ENCODE results near the gene GOLGA3. TPM values are rescaled to one million over a fixed set of nuclear protein-coding genes. Genes with fewer than 3 reads are reported as not detected.

GOLGA3 gene
- total RNA-seq, 1 donor from 2014 or later, result 44.3 TPM

DNA sequence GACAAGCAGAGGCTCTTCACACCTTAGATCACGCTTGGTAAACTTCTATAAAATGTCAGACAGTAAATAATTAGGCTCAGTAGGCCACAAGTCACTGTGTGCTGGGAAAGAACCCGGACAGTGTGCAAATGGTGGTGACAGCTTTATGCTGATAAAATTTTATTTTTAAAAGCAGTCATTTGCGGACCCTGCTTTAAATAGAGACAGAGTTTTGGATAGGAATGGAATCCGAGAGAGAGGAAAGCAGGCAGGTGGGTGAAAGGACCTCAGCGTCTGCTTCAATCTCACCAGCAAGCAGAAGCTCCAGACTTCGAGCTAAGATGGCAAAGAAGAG lies 88.4 kb downstream of the GOLGA3 start:
- TF ChIP-seq, protein P1, sequence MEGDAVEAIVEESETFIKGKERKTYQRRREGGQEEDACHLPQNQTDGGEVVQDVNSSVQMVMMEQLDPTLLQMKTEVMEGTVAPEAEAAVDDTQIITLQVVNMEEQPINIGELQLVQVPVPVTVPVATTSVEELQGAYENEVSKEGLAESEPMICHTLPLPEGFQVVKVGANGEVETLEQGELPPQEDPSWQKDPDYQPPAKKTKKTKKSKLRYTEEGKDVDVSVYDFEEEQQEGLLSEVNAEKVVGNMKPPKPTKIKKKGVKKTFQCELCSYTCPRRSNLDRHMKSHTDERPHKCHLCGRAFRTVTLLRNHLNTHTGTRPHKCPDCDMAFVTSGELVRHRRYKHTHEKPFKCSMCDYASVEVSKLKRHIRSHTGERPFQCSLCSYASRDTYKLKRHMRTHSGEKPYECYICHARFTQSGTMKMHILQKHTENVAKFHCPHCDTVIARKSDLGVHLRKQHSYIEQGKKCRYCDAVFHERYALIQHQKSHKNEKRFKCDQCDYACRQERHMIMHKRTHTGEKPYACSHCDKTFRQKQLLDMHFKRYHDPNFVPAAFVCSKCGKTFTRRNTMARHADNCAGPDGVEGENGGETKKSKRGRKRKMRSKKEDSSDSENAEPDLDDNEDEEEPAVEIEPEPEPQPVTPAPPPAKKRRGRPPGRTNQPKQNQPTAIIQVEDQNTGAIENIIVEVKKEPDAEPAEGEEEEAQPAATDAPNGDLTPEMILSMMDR (IDR thresholded peaks at IDR 0.05; ENCODE audit: unreplicated experiment), result no peak
- no peak for DNase-seq (ENCODE audit: low spot score)
- Mint-ChIP-seq H3K4me1 (ENCODE audit: unreplicated experiment) (no peaks in the 10 kb centered on the region), H3K9me3 (ENCODE audit: unreplicated experiment) (no peaks in the 10 kb centered on the region), H3K4me3 (ENCODE audit: unreplicated experiment) (no peak overlapping the region), H3K36me3 (ENCODE audit: low read depth, unreplicated experiment) (peaks cover 82% of the 10 kb centered on the region), H3K27ac (ENCODE audit: unreplicated experiment) (no peak overlapping the region), H3K27me3 (ENCODE audit: unreplicated experiment) (peaks cover 9% of the 10 kb centered on the region)

DNA sequence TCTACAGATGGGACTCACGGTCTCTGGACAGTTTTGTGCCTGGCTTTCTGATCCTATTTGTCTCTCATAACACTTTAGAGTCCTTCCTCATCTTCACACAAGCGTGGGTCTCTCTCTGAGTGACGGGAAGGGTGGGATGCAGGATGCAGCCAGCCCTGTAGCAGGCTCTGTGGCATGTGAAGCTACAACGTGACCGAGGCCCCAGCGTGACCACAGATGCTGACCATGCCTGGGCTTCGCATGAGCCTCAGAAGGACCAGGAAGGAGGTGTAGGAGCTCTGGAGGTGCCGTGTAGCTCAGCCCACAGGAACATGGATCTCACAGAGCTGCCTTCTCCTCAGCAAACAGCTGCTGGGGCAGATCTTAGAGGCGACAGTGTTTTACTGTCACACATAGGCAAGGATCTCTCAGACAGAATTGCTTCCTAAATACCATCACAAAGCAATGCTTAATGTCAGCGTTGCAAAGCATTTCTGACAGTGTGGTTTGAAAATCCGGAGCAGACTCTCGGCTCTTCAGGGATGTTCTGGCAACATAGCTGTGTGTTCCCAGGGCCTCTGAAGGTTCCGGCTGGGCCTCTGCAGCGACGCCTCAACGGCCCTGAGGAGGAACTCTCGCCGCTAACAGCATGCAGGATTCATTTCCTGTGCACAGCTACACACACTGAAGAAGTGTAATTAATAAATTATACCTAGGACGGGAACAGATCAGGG lies 88.9 kb downstream of the GOLGA3 start:
- DNase-seq (ENCODE audit: low spot score), result no peak
- Mint-ChIP-seq H3K27ac (ENCODE audit: unreplicated experiment) (no peak overlapping the region), H3K4me3 (ENCODE audit: unreplicated experiment) (peak overlapping the region; percentile 37), H3K9me3 (ENCODE audit: unreplicated experiment) (no peaks in the 10 kb centered on the region), H3K4me1 (ENCODE audit: unreplicated experiment) (no peaks in the 10 kb centered on the region), H3K27me3 (ENCODE audit: unreplicated experiment) (peaks cover 9% of the 10 kb centered on the region), H3K36me3 (ENCODE audit: low read depth, unreplicated experiment) (peaks cover 82% of the 10 kb centered on the region)
- TF ChIP-seq, protein P1 (IDR thresholded peaks at IDR 0.05; ENCODE audit: unreplicated experiment), result no peak

DNA sequence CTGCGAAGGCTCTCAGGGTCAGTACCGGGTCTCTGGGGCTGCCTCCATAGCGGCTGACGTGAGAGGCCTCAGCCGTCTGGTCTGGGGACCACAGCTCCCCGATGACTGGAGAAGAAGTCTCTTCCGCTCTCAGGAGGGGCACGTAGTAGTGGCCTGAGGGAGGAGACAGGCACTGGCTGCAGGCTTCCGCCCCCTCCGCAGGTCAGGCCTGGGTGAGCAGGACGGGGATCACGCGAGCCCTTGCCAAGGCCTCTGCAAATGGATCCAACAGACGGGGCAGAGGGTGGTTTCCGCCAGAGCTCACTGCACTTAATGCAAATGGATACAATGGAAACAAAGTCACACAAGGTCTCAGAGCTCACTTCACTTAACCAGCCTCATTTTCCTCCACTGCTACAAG lies 91.8 kb downstream of the GOLGA3 start:
- H3K27me3 Mint-ChIP-seq (ENCODE audit: unreplicated experiment), result peaks cover 20% of the 10 kb centered on the region
- H3K4me1 Mint-ChIP-seq (ENCODE audit: unreplicated experiment), result peaks cover 3% of the 10 kb centered on the region
- TF ChIP-seq, protein P1 (IDR thresholded peaks at IDR 0.05; ENCODE audit: unreplicated experiment), result no peak
- no peaks in the 10 kb centered on the region for H3K9me3 Mint-ChIP-seq (ENCODE audit: unreplicated experiment)
- H3K4me3 Mint-ChIP-seq (ENCODE audit: unreplicated experiment), result no peak overlapping the region
- peaks cover 82% of the 10 kb centered on the region for H3K36me3 Mint-ChIP-seq (ENCODE audit: low read depth, unreplicated experiment)
- no peak for DNase-seq (ENCODE audit: low spot score)
- H3K27ac Mint-ChIP-seq (ENCODE audit: unreplicated experiment), result peak overlapping the region; percentile 70

DNA sequence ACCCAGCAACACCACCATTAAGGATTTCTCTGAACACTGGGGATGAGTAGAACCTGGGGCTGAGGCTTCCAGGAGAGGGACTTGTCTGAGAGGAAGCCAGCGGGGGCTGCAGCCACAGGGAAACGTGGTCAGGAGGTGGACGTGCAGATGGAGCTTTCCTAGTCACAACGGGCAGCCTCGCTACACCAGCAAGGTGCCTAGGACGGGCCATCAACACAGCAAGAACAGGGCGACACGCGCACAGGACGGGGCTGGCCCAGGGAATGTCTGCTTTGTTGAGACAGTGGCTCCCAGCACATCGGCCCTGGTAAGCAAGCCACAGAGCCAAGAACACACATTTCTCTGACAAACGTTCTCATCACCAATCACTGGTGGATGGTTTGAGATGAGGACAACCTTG lies 92.3 kb downstream of the GOLGA3 start:
- Mint-ChIP-seq H3K36me3 (ENCODE audit: low read depth, unreplicated experiment) (peaks cover 82% of the 10 kb centered on the region), H3K27ac (ENCODE audit: unreplicated experiment) (no peak overlapping the region), H3K4me1 (ENCODE audit: unreplicated experiment) (peaks cover 3% of the 10 kb centered on the region), H3K4me3 (ENCODE audit: unreplicated experiment) (no peak overlapping the region), H3K27me3 (ENCODE audit: unreplicated experiment) (peaks cover 21% of the 10 kb centered on the region), H3K9me3 (ENCODE audit: unreplicated experiment) (no peaks in the 10 kb centered on the region)
- TF ChIP-seq, protein P1 (IDR thresholded peaks at IDR 0.05; ENCODE audit: unreplicated experiment), result no peak
- DNase-seq (ENCODE audit: low spot score), result no peak

DNA sequence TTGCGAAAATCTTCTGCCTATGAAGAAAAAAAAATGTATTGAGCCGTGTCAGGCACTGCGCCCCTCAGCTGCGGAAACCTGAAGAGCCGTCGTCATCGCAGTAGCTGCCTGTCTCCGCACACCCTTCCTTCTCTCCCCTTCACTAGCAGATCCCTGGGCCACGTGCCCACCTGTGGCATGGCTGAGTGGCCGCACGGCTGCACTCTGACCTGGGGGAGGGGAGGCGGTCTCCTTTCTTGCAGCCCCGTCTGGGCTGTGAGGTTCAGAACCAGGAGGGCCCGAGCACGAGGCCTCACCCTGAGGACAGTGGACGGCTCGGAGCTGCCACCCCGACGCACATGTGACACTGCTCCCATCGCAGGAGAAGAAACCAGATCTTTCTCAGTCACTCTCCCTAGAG lies 93.2 kb downstream of the GOLGA3 start:
- H3K27me3 Mint-ChIP-seq (ENCODE audit: unreplicated experiment), result peaks cover 19% of the 10 kb centered on the region
- peaks cover 80% of the 10 kb centered on the region for H3K36me3 Mint-ChIP-seq (ENCODE audit: low read depth, unreplicated experiment)
- H3K9me3 Mint-ChIP-seq (ENCODE audit: unreplicated experiment), result no peaks in the 10 kb centered on the region
- TF ChIP-seq, protein P1 (IDR thresholded peaks at IDR 0.05; ENCODE audit: unreplicated experiment), result no peak
- no peak for DNase-seq (ENCODE audit: low spot score)
- no peak overlapping the region for H3K27ac Mint-ChIP-seq (ENCODE audit: unreplicated experiment)
- peaks cover 3% of the 10 kb centered on the region for H3K4me1 Mint-ChIP-seq (ENCODE audit: unreplicated experiment)
- H3K4me3 Mint-ChIP-seq (ENCODE audit: unreplicated experiment), result peak overlapping the region; percentile 56

All from endothelial cell (in vitro differentiated cells).